Central memory CD8-positive, alpha-beta T cell (primary cell): ENCODE data around the gene DSTN.
"Not testable (repeated sequence)": the region's sequence is repeated elsewhere in the genome, so short reads cannot be mapped to it uniquely, and the experiment has no call there.

Experiments
- ATAC-seq: fragments of 150-1000 bp; cut with Tn5 transposase; replicated peaks from 2 replicates; pipeline ENCODE4 v1.10.0; 2022; ENCODE audit warnings: mild to moderate bottlenecking, moderate FRiP score, moderate number of reproducible peaks; ENCODE audit not compliant: poor library complexity, severe bottlenecking; ENCODE audit errors: extremely low read depth
- DNase-seq, 2 donors: peaks; one replicate each; pipeline ENCODE4 v3.0.0; 2021; ENCODE audit warnings: low spot score in 2 of 2
- H3K27ac Mint-ChIP-seq: one replicate; pipeline ENCODE4 v1.8.0; 2022; ENCODE audit warnings: low read depth, mild to moderate bottlenecking, moderate library complexity, mixed read lengths
- H3K27me3 Mint-ChIP-seq: one replicate; pipeline ENCODE4 v1.8.0; 2022; ENCODE audit warnings: mixed read lengths
- H3K36me3 Mint-ChIP-seq: one replicate; pipeline ENCODE4 v1.8.0; 2022; ENCODE audit warnings: mild to moderate bottlenecking, moderate library complexity, mixed read lengths; ENCODE audit not compliant: insufficient read depth
- H3K4me1 Mint-ChIP-seq: one replicate; pipeline ENCODE4 v1.8.0; 2022; ENCODE audit warnings: mixed read lengths
- H3K4me3 Mint-ChIP-seq: one replicate; pipeline ENCODE4 v1.8.0; 2022; ENCODE audit warnings: mild to moderate bottlenecking, moderate library complexity, mixed read lengths
- H3K9me3 Mint-ChIP-seq: one replicate; pipeline ENCODE4 v1.8.0; 2022; ENCODE audit warnings: mixed read lengths

The DSTN gene

GRCh38 chr20:17652411-17652810 lies 82.5 kb downstream of the DSTN start:
- Mint-ChIP-seq H3K27me3 (no peaks in the 10 kb centered on the region), H3K4me3 (no peak overlapping the region), H3K36me3 (peaks cover 6% of the 10 kb centered on the region), H3K27ac (no peak overlapping the region), H3K4me1 (no peaks in the 10 kb centered on the region), H3K9me3 (no peaks in the 10 kb centered on the region)
- DNase-seq = no peak
- no peak for ATAC-seq

DNA sequence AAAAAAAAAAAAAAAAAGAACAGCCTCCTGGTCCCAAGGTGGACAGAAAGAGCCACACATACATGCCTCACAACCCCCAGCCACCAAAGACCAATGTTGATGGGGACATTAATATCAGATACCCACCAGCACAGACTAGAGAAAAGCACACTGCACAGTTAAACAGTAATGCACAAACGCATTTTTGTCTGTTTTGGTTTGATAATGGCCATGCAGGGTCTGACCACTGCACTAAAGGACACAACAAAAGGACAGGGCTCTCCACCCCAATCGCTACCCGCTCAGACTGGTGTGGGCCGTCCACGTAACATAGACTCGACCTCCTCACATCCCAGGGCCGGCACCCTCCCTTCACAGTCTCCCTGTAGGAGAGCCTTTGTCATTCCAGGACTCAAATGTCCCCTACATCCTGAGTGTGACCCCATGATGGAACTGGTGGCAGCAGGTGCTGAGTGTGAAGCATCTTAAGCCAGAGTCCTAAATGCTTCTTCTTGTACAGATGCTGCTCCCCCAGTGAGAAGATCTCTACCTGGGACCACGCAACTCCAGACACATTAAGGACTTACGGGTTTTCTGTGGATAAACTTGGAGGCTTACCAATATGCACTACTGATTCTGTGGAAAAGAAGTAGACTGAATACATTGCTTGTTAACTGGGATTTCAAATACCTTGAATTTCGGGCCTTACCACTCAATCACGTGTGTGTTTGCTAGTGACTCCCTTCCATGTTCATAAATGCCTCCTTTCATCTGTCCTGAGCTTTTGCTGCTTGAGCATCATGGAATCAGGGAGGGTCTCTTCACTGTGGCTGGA lies 84.2 kb downstream of the DSTN start:
- Mint-ChIP-seq H3K36me3 (peaks cover 10% of the 10 kb centered on the region), H3K27ac (no peak overlapping the region), H3K27me3 (no peaks in the 10 kb centered on the region), H3K4me1 (no peaks in the 10 kb centered on the region), H3K9me3 (no peaks in the 10 kb centered on the region), H3K4me3 (no peak overlapping the region)
- DNase-seq (no peak), ATAC-seq (no peak)

DNA sequence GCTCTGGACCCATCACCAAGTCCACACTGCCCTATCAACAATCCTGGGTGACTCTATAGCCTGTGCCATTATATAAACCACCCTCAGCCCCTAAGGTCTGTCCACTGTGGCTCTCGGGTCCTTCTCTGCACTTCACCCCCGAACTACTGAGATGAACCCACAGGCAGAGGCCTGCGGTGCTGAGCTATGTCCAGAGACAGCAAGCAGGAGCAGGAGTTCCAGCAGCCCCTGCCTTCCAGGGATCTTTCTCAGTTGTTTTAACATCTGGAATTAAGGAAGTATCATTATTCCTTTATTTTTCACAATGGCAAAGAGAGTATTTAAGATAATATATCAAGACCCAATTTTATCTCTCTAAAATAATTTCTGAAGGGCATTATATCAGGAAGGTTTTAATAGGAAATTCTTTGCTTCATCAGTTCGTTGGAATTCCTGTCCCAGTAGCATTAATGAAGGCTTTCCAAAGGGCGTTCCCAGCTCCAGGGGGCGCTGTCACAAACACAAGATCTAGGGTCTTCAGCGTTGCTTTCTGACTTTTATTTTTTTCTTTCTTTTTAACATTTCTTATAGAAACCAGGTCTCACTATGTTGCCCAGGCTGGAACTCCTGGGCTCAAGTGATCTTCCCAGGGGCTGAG lies 84.9 kb downstream of the DSTN start:
- Mint-ChIP-seq H3K27ac (no peak overlapping the region), H3K4me3 (no peak overlapping the region), H3K9me3 (no peaks in the 10 kb centered on the region), H3K4me1 (peaks cover 2% of the 10 kb centered on the region), H3K36me3 (peaks cover 10% of the 10 kb centered on the region), H3K27me3 (no peaks in the 10 kb centered on the region)
- ATAC-seq = no peak
- DNase-seq = no peak

GRCh38 chr20:17655286-17655651 lies 85.4 kb downstream of the DSTN start:
- ATAC-seq (no peak), DNase-seq (no peak)
- Mint-ChIP-seq H3K27me3 (no peaks in the 10 kb centered on the region), H3K27ac (no peak overlapping the region), H3K4me3 (no peak overlapping the region), H3K36me3 (peaks cover 10% of the 10 kb centered on the region), H3K4me1 (peaks cover 7% of the 10 kb centered on the region), H3K9me3 (no peaks in the 10 kb centered on the region)

DNA sequence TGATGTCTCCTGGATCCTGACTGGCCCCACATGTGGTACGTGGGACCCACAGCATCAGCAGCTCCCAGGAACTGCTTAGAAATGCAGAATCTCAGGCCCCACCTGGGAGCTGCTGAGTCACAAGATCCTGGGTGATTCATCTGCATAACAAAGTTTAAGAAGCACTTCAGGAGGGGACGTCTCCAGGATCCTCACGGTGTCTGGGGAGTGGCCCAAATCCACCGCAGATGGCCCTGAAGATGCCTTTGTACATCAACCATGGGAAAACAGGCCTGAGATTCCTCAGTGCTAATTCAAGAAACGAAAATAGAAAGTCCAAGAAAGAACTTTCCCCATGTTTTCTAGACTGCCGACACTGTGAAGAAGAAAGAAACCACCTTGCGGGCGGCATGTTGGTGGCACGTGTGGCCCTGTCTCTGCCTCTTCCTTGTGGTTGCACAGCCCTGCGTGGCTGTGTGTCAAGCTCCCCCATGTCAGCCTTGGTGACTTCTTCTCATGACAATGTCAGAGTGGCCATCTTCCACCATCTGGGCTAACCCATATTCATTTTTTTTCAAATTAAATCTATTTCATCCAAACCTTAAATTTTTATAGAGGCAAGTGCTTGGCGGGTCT lies 86.1 kb downstream of the DSTN start:
- Mint-ChIP-seq H3K4me1 (peaks cover 14% of the 10 kb centered on the region), H3K9me3 (no peaks in the 10 kb centered on the region), H3K27me3 (no peaks in the 10 kb centered on the region), H3K4me3 (no peak overlapping the region), H3K36me3 (peaks cover 12% of the 10 kb centered on the region), H3K27ac (no peak overlapping the region)
- ATAC-seq (no peak), DNase-seq (no peak)

- Mint-ChIP-seq H3K4me1 (peaks cover 23% of the 10 kb centered on the region), H3K9me3 (no peaks in the 10 kb centered on the region), H3K4me3 (no peak overlapping the region), H3K27me3 (no peaks in the 10 kb centered on the region), H3K27ac (peak overlapping the region; percentile 73), H3K36me3 (peaks cover 12% of the 10 kb centered on the region)
- ATAC-seq (no peak), DNase-seq (no peak)
These were observed 87.4 kb downstream of the DSTN start for GRCh38 chr20:17657079-17657825.

GRCh38 chr20:17657898-17658647 lies 88.2 kb downstream of the DSTN start:
- peaks cover 8% of the 10 kb centered on the region for H3K36me3 Mint-ChIP-seq
- ATAC-seq = no peak
- H3K4me3 Mint-ChIP-seq = no peak overlapping the region
- peak overlapping the region; percentile 14 for H3K27ac Mint-ChIP-seq
- no peaks in the 10 kb centered on the region for H3K27me3 Mint-ChIP-seq
- no peak for DNase-seq
- H3K9me3 Mint-ChIP-seq = no peaks in the 10 kb centered on the region
- peaks cover 28% of the 10 kb centered on the region for H3K4me1 Mint-ChIP-seq

GRCh38 chr20:17658648-17658993 lies 88.7 kb downstream of the DSTN start:
- DNase-seq (no peak), ATAC-seq (no peak)
- Mint-ChIP-seq H3K27ac (no peak overlapping the region), H3K4me1 (peaks cover 32% of the 10 kb centered on the region), H3K27me3 (no peaks in the 10 kb centered on the region), H3K9me3 (no peaks in the 10 kb centered on the region), H3K36me3 (peaks cover 8% of the 10 kb centered on the region), H3K4me3 (no peak overlapping the region)

DNA sequence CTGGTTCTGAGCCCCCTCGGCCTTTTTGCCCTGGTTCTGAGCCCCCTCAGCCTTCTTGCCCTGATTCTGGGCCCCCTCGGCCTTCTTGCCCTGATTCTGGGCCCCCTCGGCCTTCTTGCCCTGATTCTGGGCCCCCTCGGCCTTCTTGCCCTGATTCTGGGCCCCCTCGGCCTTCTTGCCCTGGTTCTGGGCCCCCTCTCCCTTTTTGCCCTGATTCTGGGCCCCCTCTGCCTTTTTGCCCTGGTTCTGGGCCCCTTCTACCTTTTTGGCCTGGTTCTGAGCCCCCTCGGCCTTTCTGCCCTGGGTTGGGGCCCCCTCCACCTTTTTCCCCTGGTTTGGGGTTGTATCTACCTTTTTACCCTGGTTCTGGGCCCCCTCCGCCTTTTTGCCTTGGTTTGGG lies 89.5 kb downstream of the DSTN start:
- H3K27me3 Mint-ChIP-seq, H3K27ac Mint-ChIP-seq, H3K36me3 Mint-ChIP-seq, DNase-seq, ATAC-seq, H3K4me3 Mint-ChIP-seq, H3K9me3 Mint-ChIP-seq: not testable (repeated sequence)
- H3K4me1 Mint-ChIP-seq = peaks cover 39% of the 10 kb centered on the region
